ENCODE data around the gene ZNF628.
A peak's percentile ranks its signal among the peaks of the same experiment; 100 is the strongest.
"Not testable (repeated sequence)": the region's sequence is repeated elsewhere in the genome, so short reads cannot be mapped to it uniquely, and the experiment has no call there.

Gene ZNF628

GRCh38 chr19:55493645-55494171, 17.3 kb downstream of the ZNF628 start:
- Histone ChIP-seq H3K9me3 (ENCODE audit: insufficient read depth, low read depth, low read length) (no peaks in the 10 kb centered on the region), H3K36me3 (ENCODE audit: control insufficient read depth in 1 of 2, insufficient read depth in 2 of 2, low read length in 2 of 2) (peaks cover 17 to 24% of the 10 kb centered on the region in 2 experiments), H3K27me3 (ENCODE audit: insufficient read depth, low read length) (no peaks in the 10 kb centered on the region), H3K79me1 (ENCODE audit: low read length) (peaks cover 9% of the 10 kb centered on the region), H4K91ac (ENCODE audit: low read depth, low read length) (peak overlapping the region; percentile 81), H2AK5ac (ENCODE audit: low read length) (peak overlapping the region; percentile 80), H3K23ac (ENCODE audit: low read length) (no peak overlapping the region), H3K4me3 (ENCODE audit: low read depth, low read length) (no peak overlapping the region), H2BK5ac (ENCODE audit: low read depth, low read length, poor library complexity) (peak overlapping the region; percentile 18), H3K9ac (ENCODE audit: low read length) (no peak overlapping the region), H3K4ac (ENCODE audit: low read depth, low read length) (no peak overlapping the region), H3K27ac (ENCODE audit: low read depth, low read length) (peak overlapping the region; percentile 23), H4K12ac (ENCODE audit: low read depth, low read length) (peak overlapping the region; percentile 3), H3K14ac (ENCODE audit: low read length) (peak overlapping the region; percentile 11), H4K8ac (ENCODE audit: low read depth, low read length) (peak overlapping the region; percentile 23), H3K79me2 (ENCODE audit: control insufficient read depth, insufficient read depth, low read length, poor library complexity) (peaks cover 2% of the 10 kb centered on the region), H2BK120ac (ENCODE audit: insufficient read depth, low read length, poor library complexity) (peak overlapping the region; percentile 65), H3K4me2 (ENCODE audit: low read length) (no peak overlapping the region), H3K18ac (ENCODE audit: low read length) (peak overlapping the region; percentile 63), H3K4me1 (ENCODE audit: control insufficient read depth in 1 of 2, insufficient read depth in 2 of 2, low read length in 2 of 2) (peaks cover 19 to 28% of the 10 kb centered on the region in 2 experiments), H2AFZ (ENCODE audit: insufficient read depth, low read length, poor library complexity) (no peak overlapping the region), H2BK12ac (ENCODE audit: low read length) (peak overlapping the region; percentile 46)
- no peak for DNase-seq
- no CpG with 5 or more reads among the region's 38 CpGs for WGBS (ENCODE audit: extremely low coverage, insufficient coverage, insufficient read length)

GRCh38 chr19:55494172-55494761, 17.9 kb downstream of the ZNF628 start:
- peaks cover 18 to 24% of the 10 kb centered on the region in 2 experiments for H3K4me1 ChIP-seq (ENCODE audit: control insufficient read depth in 1 of 2, insufficient read depth in 2 of 2, low read length in 2 of 2)
- H3K9ac ChIP-seq (ENCODE audit: low read length), result no peak overlapping the region
- H3K23ac ChIP-seq (ENCODE audit: low read length), result no peak overlapping the region
- H4K91ac ChIP-seq (ENCODE audit: low read depth, low read length), result no peak overlapping the region
- H2BK12ac ChIP-seq (ENCODE audit: low read length), result no peak overlapping the region
- no peak overlapping the region for H2BK120ac ChIP-seq (ENCODE audit: insufficient read depth, low read length, poor library complexity)
- H3K27me3 ChIP-seq (ENCODE audit: insufficient read depth, low read length), result no peaks in the 10 kb centered on the region
- H3K79me1 ChIP-seq (ENCODE audit: low read length), result peaks cover 5% of the 10 kb centered on the region
- H3K18ac ChIP-seq (ENCODE audit: low read length), result peak overlapping the region; percentile 3
- peaks cover 18 to 24% of the 10 kb centered on the region in 2 experiments for H3K36me3 ChIP-seq (ENCODE audit: control insufficient read depth in 1 of 2, insufficient read depth in 2 of 2, low read length in 2 of 2)
- no peak for DNase-seq
- no peaks in the 10 kb centered on the region for H3K79me2 ChIP-seq (ENCODE audit: control insufficient read depth, insufficient read depth, low read length, poor library complexity)
- no peak overlapping the region for H3K27ac ChIP-seq (ENCODE audit: low read depth, low read length)
- WGBS (ENCODE audit: extremely low coverage, insufficient coverage, insufficient read length), result no CpG with 5 or more reads among the region's 22 CpGs
- no peak overlapping the region for H2AFZ ChIP-seq (ENCODE audit: insufficient read depth, low read length, poor library complexity)
- no peak overlapping the region for H4K8ac ChIP-seq (ENCODE audit: low read depth, low read length)
- no peak overlapping the region for H3K4me3 ChIP-seq (ENCODE audit: low read depth, low read length)
- H3K14ac ChIP-seq (ENCODE audit: low read length), result peak overlapping the region; percentile 1
- peak overlapping the region; percentile 5 for H2AK5ac ChIP-seq (ENCODE audit: low read length)
- no peak overlapping the region for H4K12ac ChIP-seq (ENCODE audit: low read depth, low read length)
- no peak overlapping the region for H2BK5ac ChIP-seq (ENCODE audit: low read depth, low read length, poor library complexity)
- no peaks in the 10 kb centered on the region for H3K9me3 ChIP-seq (ENCODE audit: insufficient read depth, low read depth, low read length)
- no peak overlapping the region for H3K4me2 ChIP-seq (ENCODE audit: low read length)
- H3K4ac ChIP-seq (ENCODE audit: low read depth, low read length), result no peak overlapping the region

GRCh38 chr19:55495646-55496349, 19.4 kb downstream of the ZNF628 start:
- Histone ChIP-seq H3K4me1 (ENCODE audit: control insufficient read depth in 1 of 2, insufficient read depth in 2 of 2, low read length in 2 of 2) (peaks cover 11 to 17% of the 10 kb centered on the region in 2 experiments), H4K91ac (ENCODE audit: low read depth, low read length) (no peak overlapping the region), H3K14ac (ENCODE audit: low read length) (no peak overlapping the region), H3K4ac (ENCODE audit: low read depth, low read length) (no peak overlapping the region), H3K18ac (ENCODE audit: low read length) (no peak overlapping the region), H4K12ac (ENCODE audit: low read depth, low read length) (no peak overlapping the region), H3K27ac (ENCODE audit: low read depth, low read length) (no peak overlapping the region), H2BK12ac (ENCODE audit: low read length) (no peak overlapping the region), H3K79me1 (ENCODE audit: low read length) (no peaks in the 10 kb centered on the region), H3K27me3 (ENCODE audit: insufficient read depth, low read length) (no peaks in the 10 kb centered on the region), H3K9ac (ENCODE audit: low read length) (no peak overlapping the region), H3K4me2 (ENCODE audit: low read length) (no peak overlapping the region), H3K4me3 (ENCODE audit: low read depth, low read length) (no peak overlapping the region), H2BK120ac (ENCODE audit: insufficient read depth, low read length, poor library complexity) (no peak overlapping the region), H3K23ac (ENCODE audit: low read length) (no peak overlapping the region), H2AK5ac (ENCODE audit: low read length) (no peak overlapping the region), H2AFZ (ENCODE audit: insufficient read depth, low read length, poor library complexity) (no peak overlapping the region), H3K36me3 (ENCODE audit: control insufficient read depth in 1 of 2, insufficient read depth in 2 of 2, low read length in 2 of 2) (peaks cover 30 to 33% of the 10 kb centered on the region in 2 experiments), H3K9me3 (ENCODE audit: insufficient read depth, low read depth, low read length) (no peaks in the 10 kb centered on the region), H2BK5ac (ENCODE audit: low read depth, low read length, poor library complexity) (no peak overlapping the region), H3K79me2 (ENCODE audit: control insufficient read depth, insufficient read depth, low read length, poor library complexity) (no peaks in the 10 kb centered on the region), H4K8ac (ENCODE audit: low read depth, low read length) (no peak overlapping the region)
- no CpG with 5 or more reads among the region's 11 CpGs for WGBS (ENCODE audit: extremely low coverage, insufficient coverage, insufficient read length)
- DNase-seq, result peak; percentile 82 to 85

GRCh38 chr19:55496820-55497219, 20.4 kb downstream of the ZNF628 start:
- WGBS (ENCODE audit: extremely low coverage, insufficient coverage, insufficient read length), result no CpG with 5 or more reads among the region's 10 CpGs

More at GRCh38 chr19:55496820-55497219, 20.4 kb downstream of the ZNF628 start:
- H4K12ac ChIP-seq (ENCODE audit: low read depth, low read length); H3K9me3 ChIP-seq (ENCODE audit: insufficient read depth, low read depth, low read length); H3K27ac ChIP-seq (ENCODE audit: low read depth, low read length); H4K8ac ChIP-seq (ENCODE audit: low read depth, low read length); H3K4me3 ChIP-seq (ENCODE audit: low read depth, low read length); H3K9ac ChIP-seq (ENCODE audit: low read length); H2BK12ac ChIP-seq (ENCODE audit: low read length); H2AK5ac ChIP-seq (ENCODE audit: low read length); H3K4me2 ChIP-seq (ENCODE audit: low read length); H2BK120ac ChIP-seq (ENCODE audit: insufficient read depth, low read length, poor library complexity); H4K91ac ChIP-seq (ENCODE audit: low read depth, low read length); H3K18ac ChIP-seq (ENCODE audit: low read length); H3K27me3 ChIP-seq (ENCODE audit: insufficient read depth, low read length); H3K79me1 ChIP-seq (ENCODE audit: low read length); H2AFZ ChIP-seq (ENCODE audit: insufficient read depth, low read length, poor library complexity); H3K14ac ChIP-seq (ENCODE audit: low read length); H3K23ac ChIP-seq (ENCODE audit: low read length); H3K79me2 ChIP-seq (ENCODE audit: control insufficient read depth, insufficient read depth, low read length, poor library complexity); H2BK5ac ChIP-seq (ENCODE audit: low read depth, low read length, poor library complexity); H3K4ac ChIP-seq (ENCODE audit: low read depth, low read length); DNase-seq: not testable (repeated sequence)
- Histone ChIP-seq H3K4me1 (ENCODE audit: control insufficient read depth in 1 of 2, insufficient read depth in 2 of 2, low read length in 2 of 2) (peaks cover 11 to 13% of the 10 kb centered on the region in 2 experiments), H3K36me3 (ENCODE audit: control insufficient read depth in 1 of 2, insufficient read depth in 2 of 2, low read length in 2 of 2) (peaks cover 25 to 34% of the 10 kb centered on the region in 2 experiments)
